Gastrocnemius medialis (tissue), 4 donors: ENCODE data around the gene CCSER2.

ENCODE experiments used
- CTCF ChIP-seq, 5 experiments: fragments of 450-650 bp in 3 of 5; fragments of 200-600 bp in 2 of 5; sonication (generic) in 2 of 5; IDR thresholded peaks in 4 of 5; conservative IDR thresholded peaks in 1 of 5; 1 replicate in 4 of 5; 2 replicates in 1 of 5; pipeline ENCODE4 v1.5.1; 2016 to 2019; ENCODE audit warnings: antibody characterized with exemption in 5 of 5, mild to moderate bottlenecking in 3 of 5, moderate library complexity in 3 of 5
- POLR2A ChIP-seq, 2 donors: fragments of 450-650 bp; IDR thresholded peaks; one replicate each; pipeline ENCODE4 v1.6.1; 2017; ENCODE audit warnings: antibody characterized with exemption in 2 of 2, mild to moderate bottlenecking in 2 of 2, moderate library complexity in 2 of 2

GRCh38 chr10:84429926-84430520 lies 101.6 kb downstream of the CCSER2 start:
- no peak for TF ChIP-seq POLR2A (IDR thresholded peaks at IDR 0.05)
- peak; percentile 33 to 74 (median 60) for TF ChIP-seq CTCF (IDR thresholded peaks at IDR 0.05 in 4 of 5, conservative IDR thresholded peaks at IDR 0.05 in 1 of 5)
